HFFc6 (cell line): ENCODE results near the gene DUSP16. TPM values are rescaled to one million over a fixed set of nuclear protein-coding genes. Genes with fewer than 3 reads are reported as not detected.

Experiments
- DNase-seq: peaks from one replicate; pipeline ENCODE4 v3.0.0-alpha.2; 2018
- H3K27ac Mint-ChIP-seq: 2 replicates; pipeline ENCODE4 v1.8.0; 2020; ENCODE audit warnings: mild to moderate bottlenecking, mixed read lengths
- H3K27me3 Mint-ChIP-seq: 2 replicates; pipeline ENCODE4 v1.8.0; 2021; ENCODE audit warnings: mild to moderate bottlenecking, moderate library complexity, mixed read lengths; ENCODE audit not compliant: insufficient read depth
- H3K36me3 Mint-ChIP-seq: 2 replicates; pipeline ENCODE4 v1.8.0; 2021; ENCODE audit warnings: low read depth, mixed read lengths
- H3K4me1 Mint-ChIP-seq: 2 replicates; pipeline ENCODE4 v1.8.0; 2020; ENCODE audit warnings: low read depth, mixed read lengths
- H3K4me3 Mint-ChIP-seq: 2 replicates; pipeline ENCODE4 v1.8.0; 2020; ENCODE audit warnings: mild to moderate bottlenecking, moderate library complexity, mixed read lengths
- H3K9me3 Mint-ChIP-seq: 2 replicates; pipeline ENCODE4 v1.8.0; 2020; ENCODE audit warnings: mild to moderate bottlenecking, mixed read lengths
- CTCF ChIP-seq: fragments of 200-600 bp; sonication (generic); IDR thresholded peaks from 2 replicates; pipeline ENCODE4 v1.5.0; 2021; ENCODE audit warnings: antibody characterized with exemption, mild to moderate bottlenecking
- total RNA-seq, 6 experiments: library from RNA; stranded (reverse); fragmentation: NEBNext Ultra II Directional; extraction: Animal tissue kit (Norgen Biotek cat#: 25700); gene quantifications; 2 replicates in 1 of 6; 3 replicates in 5 of 6; pipeline ENCODE4 v1.2.3, GENCODE V29; 2021

Gene DUSP16
- total RNA-seq, 6 experiments from 2014 or later, result 5.9 to 8.9 (median 7.4) TPM

- Mint-ChIP-seq H3K36me3 (peaks cover 25% of the 10 kb centered on the region), H3K9me3 (no peaks in the 10 kb centered on the region)
Measured at GRCh38 chr12:12467688-12468261, 94.9 kb downstream of the DUSP16 start.

DNA sequence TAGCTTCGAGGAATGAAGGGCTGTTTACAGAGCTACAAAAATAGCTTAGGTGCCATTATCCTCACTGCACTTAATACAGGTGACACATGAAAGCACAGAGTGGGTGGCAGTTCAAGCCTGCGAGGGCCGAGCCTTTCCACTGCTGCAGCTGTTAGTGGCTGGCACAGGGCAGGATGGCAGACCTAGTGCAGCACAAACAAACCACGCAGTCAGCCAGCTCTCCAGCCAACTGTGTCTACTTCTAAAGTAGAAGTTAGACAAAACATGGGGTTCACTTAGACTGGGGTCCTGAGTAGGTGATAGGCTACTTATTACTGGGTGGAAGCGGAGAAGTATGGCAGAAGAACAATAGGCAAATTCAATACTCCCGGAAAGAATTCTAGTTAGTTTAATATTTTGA is 95.4 kb downstream of the DUSP16 start:
- Mint-ChIP-seq H3K4me3 (no peak overlapping the region), H3K27me3 (no peaks in the 10 kb centered on the region), H3K9me3 (no peaks in the 10 kb centered on the region), H3K36me3 (peaks cover 25% of the 10 kb centered on the region), H3K4me1 (no peaks in the 10 kb centered on the region; the same call in 1 of the 2 replicates), H3K27ac (no peak overlapping the region)
- no peak for TF ChIP-seq CTCF
- DNase-seq, result no peak

More at GRCh38 chr12:12467688-12468261, 94.9 kb downstream of the DUSP16 start:
- H3K27me3 Mint-ChIP-seq, result no peaks in the 10 kb centered on the region
- H3K4me1 Mint-ChIP-seq, result no peaks in the 10 kb centered on the region; the same call in 1 of the 2 replicates
- no peak for DNase-seq
- no peak for TF ChIP-seq CTCF
- no peak overlapping the region for H3K4me3 Mint-ChIP-seq
- no peak overlapping the region for H3K27ac Mint-ChIP-seq

GRCh38 chr12:12466157-12466556 is 96.5 kb downstream of the DUSP16 start:
- Mint-ChIP-seq H3K4me1 (no peaks in the 10 kb centered on the region; the same call in 1 of the 2 replicates), H3K27me3 (no peaks in the 10 kb centered on the region), H3K36me3 (peaks cover 21% of the 10 kb centered on the region), H3K4me3 (no peak overlapping the region), H3K9me3 (no peaks in the 10 kb centered on the region), H3K27ac (no peak overlapping the region)
- TF ChIP-seq CTCF, result no peak
- DNase-seq, result no peak

DNA sequence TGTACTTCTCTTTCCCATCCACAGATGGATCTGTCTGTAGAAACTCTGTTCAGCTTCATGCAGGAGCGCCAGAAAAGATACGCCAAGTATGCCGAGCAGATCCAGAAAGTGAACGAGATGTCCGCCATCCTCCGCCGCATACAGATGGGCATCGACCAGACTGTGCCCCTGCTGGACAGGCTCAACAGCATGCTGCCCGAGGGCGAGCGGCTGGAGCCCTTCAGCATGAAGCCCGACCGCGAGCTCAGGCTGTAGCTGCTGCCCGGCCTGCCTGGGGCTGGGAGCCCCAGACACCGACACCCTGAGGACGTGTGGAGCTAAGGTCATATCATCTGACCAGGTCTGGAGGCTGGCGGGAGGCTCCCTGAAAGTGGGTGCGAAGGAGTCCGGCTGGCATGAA is 97.1 kb downstream of the DUSP16 start:
- Mint-ChIP-seq H3K27me3 (no peaks in the 10 kb centered on the region), H3K27ac (no peak overlapping the region), H3K4me1 (no peaks in the 10 kb centered on the region; the same call in 1 of the 2 replicates), H3K36me3 (peaks cover 18% of the 10 kb centered on the region), H3K4me3 (no peak overlapping the region), H3K9me3 (no peaks in the 10 kb centered on the region)
- TF ChIP-seq CTCF, result no peak
- no peak for DNase-seq

DNA sequence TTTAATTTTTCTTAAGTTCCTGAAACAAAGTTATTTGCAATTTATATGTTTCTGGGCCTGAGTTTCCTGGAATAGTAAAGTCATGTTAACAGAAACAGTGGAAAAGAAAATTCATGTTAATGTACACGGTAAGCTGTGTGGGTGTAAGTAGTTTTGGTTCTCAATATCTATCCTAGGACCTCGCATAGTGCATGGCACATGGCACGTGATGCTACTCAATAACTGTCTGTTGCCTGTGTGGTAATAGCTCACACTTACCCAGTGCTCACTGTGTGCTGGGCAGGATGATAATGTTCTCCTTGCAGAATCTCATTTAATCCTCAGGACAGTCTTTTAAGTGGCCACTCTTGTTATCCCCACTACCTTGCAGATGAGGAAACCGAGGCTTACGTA is 100.7 kb downstream of the DUSP16 start:
- no peak for TF ChIP-seq CTCF
- no peak overlapping the region for H3K4me3 Mint-ChIP-seq
- no peak for DNase-seq
- H3K36me3 Mint-ChIP-seq, result no peaks in the 10 kb centered on the region
- no peaks in the 10 kb centered on the region for H3K27me3 Mint-ChIP-seq
- H3K9me3 Mint-ChIP-seq, result no peaks in the 10 kb centered on the region
- H3K4me1 Mint-ChIP-seq, result no peaks in the 10 kb centered on the region
- H3K27ac Mint-ChIP-seq, result no peak overlapping the region
